HG03135 (cell line): ENCODE data around the gene DCAF7.

Experiments
- ATAC-seq: cut with Tn5 transposase; IDR thresholded peaks from one replicate; pipeline ENCODE4 v1.9.1; 2021; ENCODE audit warnings: mild to moderate bottlenecking, moderate library complexity; ENCODE audit not compliant: unreplicated experiment

DCAF7 gene

GRCh38 chr17:63549946-63550816 lies at the start of gene DCAF7:
TSS of gene DCAF7 (plus strand) at chr17:63550477. CDS start at chr17:63550678, 201 bp downstream.
- ATAC-seq: peak; percentile 91

GRCh38 chr17:63500543-63501390 lies 49.5 kb upstream of the DCAF7 start:
- no peak for ATAC-seq

DNA sequence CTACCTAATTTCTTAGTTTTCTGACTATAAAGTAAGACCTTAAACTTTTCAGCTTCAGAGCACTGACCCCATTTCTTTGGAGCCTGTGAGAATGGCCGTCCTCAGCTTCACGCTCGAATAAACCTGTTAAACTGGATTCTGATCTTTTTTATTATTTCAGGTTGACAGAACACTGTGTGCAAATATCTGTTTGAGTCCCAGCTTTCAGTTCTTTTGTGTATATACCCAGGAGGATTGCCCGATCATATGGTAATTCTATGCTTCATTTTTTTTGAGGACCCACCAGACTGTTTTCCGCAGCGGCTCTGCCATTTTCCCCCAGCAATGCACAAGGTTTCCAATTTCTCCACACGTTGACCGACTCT lies 47.0 kb upstream of the DCAF7 start:
- ATAC-seq: no peak

GRCh38 chr17:63504261-63504660 lies 46.0 kb upstream of the DCAF7 start:
- ATAC-seq: no peak

- ATAC-seq: no peak
Observed at GRCh38 chr17:63505341-63505740, 44.9 kb upstream of the DCAF7 start.

DNA sequence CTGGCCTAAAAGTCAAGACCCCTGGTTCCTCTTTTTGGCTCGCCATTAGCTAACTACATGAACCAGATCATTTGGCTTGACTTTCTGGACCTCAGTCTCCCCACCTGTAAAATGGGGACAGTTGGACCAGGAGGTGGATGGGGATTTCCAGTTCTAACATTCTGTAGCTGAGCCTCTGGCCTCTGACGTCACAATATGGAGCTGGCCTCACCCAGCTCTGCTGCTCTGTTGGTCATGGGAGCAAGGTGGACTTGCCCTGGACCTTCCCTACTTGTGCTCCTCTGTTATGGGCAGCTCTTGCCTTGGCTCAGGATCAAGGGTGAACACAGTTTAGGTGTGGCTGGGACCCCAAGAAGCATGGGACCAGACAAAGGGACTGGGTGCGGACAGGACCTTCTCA lies 43.6 kb upstream of the DCAF7 start:
- ATAC-seq: no peak

GRCh38 chr17:63511331-63511730 lies 38.9 kb upstream of the DCAF7 start:
- no peak for ATAC-seq

DNA sequence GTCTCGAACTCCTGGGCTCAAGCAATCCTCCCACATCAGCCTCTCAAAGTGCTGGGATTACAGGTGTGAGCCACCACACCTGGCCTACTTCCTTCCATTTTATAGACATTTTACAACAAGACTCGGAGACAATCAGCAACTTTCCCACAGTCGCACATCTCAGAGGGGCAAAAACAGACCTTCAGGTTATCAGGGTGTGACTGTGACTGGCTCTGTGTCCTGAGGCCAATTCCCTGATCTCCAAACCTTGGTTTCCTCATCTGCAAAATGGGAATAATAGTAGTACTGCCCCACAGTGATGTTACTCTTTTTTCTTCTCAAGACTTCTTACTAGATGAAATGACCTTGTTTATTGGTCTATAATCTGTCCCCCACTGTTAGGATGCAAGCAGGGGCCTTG lies 37.9 kb upstream of the DCAF7 start:
- ATAC-seq: no peak

- ATAC-seq: no peak
Observed at GRCh38 chr17:63512896-63513644, 37.2 kb upstream of the DCAF7 start.

DNA sequence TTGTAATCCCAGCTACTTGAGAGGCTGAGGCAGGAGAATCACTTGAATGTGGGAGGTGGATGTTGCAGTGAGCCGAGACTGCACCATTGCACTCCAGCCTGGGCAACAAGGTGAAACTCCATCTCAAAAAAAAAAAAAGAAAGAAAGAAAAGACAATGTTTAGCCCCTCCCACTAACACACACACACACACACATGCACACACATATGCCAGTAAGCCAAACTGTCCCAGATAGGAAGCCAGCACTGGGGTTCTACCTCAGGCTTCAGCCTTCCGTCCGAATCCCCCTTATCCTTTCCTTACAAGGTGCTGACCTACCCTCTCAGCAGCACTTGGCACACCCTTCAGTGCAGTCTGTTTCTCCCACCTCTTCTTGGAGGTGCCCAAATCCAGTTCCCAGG lies 35.8 kb upstream of the DCAF7 start:
- ATAC-seq: no peak

- no peak for ATAC-seq
Observed at GRCh38 chr17:63514974-63515373, 35.3 kb upstream of the DCAF7 start.

GRCh38 chr17:63515426-63515825 lies 34.9 kb upstream of the DCAF7 start:
- ATAC-seq: no peak

- ATAC-seq: no peak
Observed at GRCh38 chr17:63516910-63517824, 33.1 kb upstream of the DCAF7 start.

DNA sequence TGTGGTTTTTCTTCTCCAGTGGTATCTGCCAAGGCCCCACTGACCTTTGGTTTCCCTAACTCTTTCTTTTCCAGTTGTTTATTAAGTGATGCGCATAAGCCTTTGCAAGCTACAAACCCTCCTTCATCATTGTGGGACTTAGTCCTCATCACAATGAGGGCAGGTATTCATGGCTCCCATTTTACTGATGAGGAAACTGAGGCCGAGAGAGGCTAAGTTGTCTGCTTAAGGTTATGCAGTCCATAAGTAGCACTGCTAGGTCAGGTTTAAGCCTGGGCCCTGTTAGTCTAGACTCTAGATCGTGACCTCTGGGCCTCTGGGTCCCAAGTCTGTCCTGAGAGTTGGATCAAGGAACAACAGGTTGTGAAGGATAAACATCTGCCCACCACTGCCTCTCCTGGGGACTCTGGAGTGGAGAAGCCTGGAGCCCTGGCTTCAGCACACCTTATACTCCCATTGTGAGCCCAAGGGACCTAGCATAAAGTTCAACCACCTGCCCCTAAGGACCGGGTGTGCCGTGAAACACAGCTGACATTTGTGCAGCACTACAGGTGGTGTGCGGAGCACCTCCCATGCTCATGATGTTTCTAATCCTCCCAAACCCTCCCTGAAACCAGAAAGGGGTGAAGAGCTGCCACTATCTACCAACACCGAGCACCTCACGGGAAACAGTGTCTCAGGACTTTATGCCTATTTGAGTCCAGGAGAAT lies 32.3 kb upstream of the DCAF7 start:
- ATAC-seq: no peak

- no peak for ATAC-seq
Observed at GRCh38 chr17:63519116-63519881, 31.0 kb upstream of the DCAF7 start.

DNA sequence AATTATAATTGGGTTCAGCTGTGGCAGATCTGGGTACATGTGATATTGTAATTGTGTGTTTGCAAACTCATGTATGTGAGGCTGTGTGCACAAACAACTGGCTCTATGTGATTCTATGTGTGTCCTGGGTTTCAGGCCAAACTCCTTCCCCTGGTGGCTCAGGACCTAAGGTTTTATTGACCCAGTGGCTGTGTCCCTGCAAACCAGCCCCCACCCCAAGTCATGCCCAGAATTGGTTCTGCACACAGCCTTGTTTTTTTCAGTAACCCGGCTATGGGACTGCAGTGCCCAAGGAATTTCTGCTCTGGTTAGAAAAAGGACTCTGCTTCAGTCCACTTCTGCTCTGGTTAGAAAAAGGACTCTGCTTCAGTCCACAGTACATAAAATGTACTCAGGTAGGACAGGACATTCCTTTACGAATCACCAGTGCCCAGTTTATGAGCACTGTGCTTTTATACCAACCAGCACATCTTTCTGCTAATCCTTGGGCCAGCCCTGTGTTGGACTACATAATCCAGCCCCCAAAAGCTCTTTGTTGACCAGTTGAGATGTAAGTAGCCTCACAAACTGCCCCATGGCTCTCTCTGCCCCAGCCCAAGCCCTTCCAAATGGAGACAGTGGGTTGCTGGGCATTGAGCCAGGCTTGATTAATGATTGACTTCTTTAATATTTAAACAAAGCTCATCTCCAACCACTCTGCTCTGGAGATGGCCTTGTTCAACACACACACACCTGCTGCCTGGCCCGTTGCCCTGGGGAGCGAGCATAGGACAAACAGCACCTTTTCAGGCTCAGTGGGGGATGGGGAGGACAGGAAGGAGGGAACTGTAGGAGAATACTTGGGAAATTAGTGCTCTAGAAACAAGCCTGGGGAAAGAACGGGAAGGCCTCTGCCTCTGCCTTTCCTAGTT lies 30.1 kb upstream of the DCAF7 start:
- ATAC-seq: no peak

- ATAC-seq: no peak
Observed at GRCh38 chr17:63523253-63523855, 26.9 kb upstream of the DCAF7 start, which contains the start of gene KCNH6. TSS of gene KCNH6 (plus strand) at chr17:63523358. CDS start at chr17:63523414, 56 bp downstream.
